ENCODE results near the gene ZNF408. TPM values are rescaled to one million over a fixed set of nuclear protein-coding genes. Genes with fewer than 3 reads are reported as not detected.

ZNF408 gene
- total RNA-seq, 2 donors from 2014 or later = 13.2 to 18.9 TPM

- Histone ChIP-seq H3K27me3 (ENCODE audit: control insufficient read depth, insufficient read depth, low read length, poor library complexity, severe bottlenecking) (no peaks in the 10 kb centered on the region), H3K4me1 (ENCODE audit: control insufficient read depth, insufficient read depth, low read length) (no peaks in the 10 kb centered on the region), H3K36me3 (ENCODE audit: control insufficient read depth, insufficient read depth, low read length) (no peaks in the 10 kb centered on the region), H3K9me3 (ENCODE audit: control insufficient read depth, low read length) (no peaks in the 10 kb centered on the region), H3K9ac (ENCODE audit: extremely low read depth, low read length, poor library complexity, severe bottlenecking) (no peak overlapping the region), H3K27ac (ENCODE audit: low read depth, low read length) (peak overlapping the region; percentile 44), H3K4me3 (ENCODE audit: low read length) (no peak overlapping the region)
- DNase-seq = no peak
- Mint-ChIP-seq H3K4me3 (no peak overlapping the region), H3K36me3 (ENCODE audit: low read depth) (no peaks in the 10 kb centered on the region), H3K27ac (peak overlapping the region; percentile 36), H3K4me1 (peaks cover 7% of the 10 kb centered on the region), H3K27me3 (ENCODE audit: insufficient read depth) (no peaks in the 10 kb centered on the region), H3K9me3 (no peaks in the 10 kb centered on the region)
- TF ChIP-seq CTCF (conservative IDR thresholded peaks at IDR 0.05) = no peak
- 77 to 80% methylated on average over 4 to 8 of the region's 8 CpGs for WGBS, 2 experiments (ENCODE audit: insufficient coverage in 1 of 2, insufficient read length in 1 of 2)
Observed at GRCh38 chr11:46724088-46724487, 23.3 kb downstream of the ZNF408 start.

- H3K27ac Mint-ChIP-seq = peak overlapping the region; percentile 42
- H3K9me3 Mint-ChIP-seq = no peaks in the 10 kb centered on the region
- peak; percentile 50 for DNase-seq
- H3K36me3 ChIP-seq (ENCODE audit: control insufficient read depth, insufficient read depth, low read length) = no peaks in the 10 kb centered on the region
- no peaks in the 10 kb centered on the region for H3K27me3 ChIP-seq (ENCODE audit: control insufficient read depth, insufficient read depth, low read length, poor library complexity, severe bottlenecking)
- no peaks in the 10 kb centered on the region for H3K27me3 Mint-ChIP-seq (ENCODE audit: insufficient read depth)
- no peak overlapping the region for H3K4me3 ChIP-seq (ENCODE audit: low read length)
- peak; percentile 28 for TF ChIP-seq CTCF (conservative IDR thresholded peaks at IDR 0.05)
- peaks cover 2% of the 10 kb centered on the region for H3K4me1 Mint-ChIP-seq
- no peaks in the 10 kb centered on the region for H3K4me1 ChIP-seq (ENCODE audit: control insufficient read depth, insufficient read depth, low read length)
- no peak overlapping the region for H3K9ac ChIP-seq (ENCODE audit: extremely low read depth, low read length, poor library complexity, severe bottlenecking)
- H3K27ac ChIP-seq (ENCODE audit: low read depth, low read length) = no peak overlapping the region
- WGBS, 2 experiments (ENCODE audit: insufficient coverage in 1 of 2, insufficient read length in 1 of 2) = 93 to 99% methylated on average over 11 to 19 of the region's 19 CpGs
- no peak overlapping the region for H3K4me3 Mint-ChIP-seq
- H3K36me3 Mint-ChIP-seq (ENCODE audit: low read depth) = no peaks in the 10 kb centered on the region
- no peaks in the 10 kb centered on the region for H3K9me3 ChIP-seq (ENCODE audit: control insufficient read depth, low read length)
Observed at GRCh38 chr11:46725338-46726205, 24.7 kb downstream of the ZNF408 start.

DNA sequence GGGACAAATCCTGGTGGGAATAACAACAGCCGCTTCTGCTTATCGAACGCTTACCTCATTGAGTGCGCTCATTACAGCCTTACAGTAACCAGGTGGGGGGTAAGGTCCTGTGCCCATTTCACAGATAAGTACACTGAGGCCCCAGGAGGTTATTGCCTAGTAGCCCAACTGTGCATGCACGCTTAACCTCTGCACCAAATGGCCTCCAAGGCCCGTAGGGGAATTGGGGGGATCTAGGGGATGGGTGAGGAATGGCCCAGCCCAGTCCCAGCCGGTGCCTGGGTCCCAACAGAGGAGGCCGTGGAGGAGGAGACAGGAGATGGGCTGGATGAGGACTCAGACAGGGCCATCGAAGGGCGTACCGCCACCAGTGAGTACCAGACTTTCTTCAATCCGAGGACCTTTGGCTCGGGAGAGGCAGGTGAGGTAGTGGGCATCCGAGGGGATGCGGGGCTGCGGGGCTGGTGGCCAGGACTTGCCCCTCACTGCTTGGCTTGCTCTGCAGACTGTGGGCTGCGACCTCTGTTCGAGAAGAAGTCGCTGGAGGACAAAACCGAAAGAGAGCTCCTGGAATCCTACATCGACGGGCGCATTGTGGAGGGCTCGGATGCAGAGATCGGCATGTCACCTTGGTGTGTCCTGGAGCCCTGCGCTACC lies 25.5 kb downstream of the ZNF408 start:
- 95% methylated on average over 22 to 26 of the region's 26 CpGs for WGBS, 2 experiments (ENCODE audit: insufficient coverage in 1 of 2, insufficient read length in 1 of 2)
- no peak for DNase-seq
- H3K36me3 ChIP-seq (ENCODE audit: control insufficient read depth, insufficient read depth, low read length) = no peaks in the 10 kb centered on the region
- H3K4me3 ChIP-seq (ENCODE audit: low read length) = no peak overlapping the region
- no peaks in the 10 kb centered on the region for H3K4me1 ChIP-seq (ENCODE audit: control insufficient read depth, insufficient read depth, low read length)
- no peak for TF ChIP-seq CTCF (conservative IDR thresholded peaks at IDR 0.05)
- Mint-ChIP-seq H3K4me3 (no peak overlapping the region), H3K4me1 (no peaks in the 10 kb centered on the region), H3K36me3 (ENCODE audit: low read depth) (no peaks in the 10 kb centered on the region), H3K27ac (no peak overlapping the region), H3K27me3 (ENCODE audit: insufficient read depth) (no peaks in the 10 kb centered on the region), H3K9me3 (no peaks in the 10 kb centered on the region)
- H3K27ac ChIP-seq (ENCODE audit: low read depth, low read length) = no peak overlapping the region
- no peaks in the 10 kb centered on the region for H3K27me3 ChIP-seq (ENCODE audit: control insufficient read depth, insufficient read depth, low read length, poor library complexity, severe bottlenecking)
- H3K9ac ChIP-seq (ENCODE audit: extremely low read depth, low read length, poor library complexity, severe bottlenecking) = no peak overlapping the region
- H3K9me3 ChIP-seq (ENCODE audit: control insufficient read depth, low read length) = no peaks in the 10 kb centered on the region

Measured in endodermal cell (in vitro differentiated cells).